ENCODE measurements around the gene GPR27.

Gene GPR27

GRCh38 chr3:71786217-71786549 is 32.5 kb downstream of the GPR27 start:
- DNase-seq (ENCODE audit: low read depth in 2 of 2), result no peak

GRCh38 chr3:71786551-71786950 is 32.9 kb downstream of the GPR27 start:
- no peak for DNase-seq (ENCODE audit: low read depth in 2 of 2)

GRCh38 chr3:71787851-71788405 is 34.3 kb downstream of the GPR27 start:
- DNase-seq (ENCODE audit: low read depth in 2 of 2), result no peak

GRCh38 chr3:71789922-71790321 is 36.3 kb downstream of the GPR27 start:
- no peak for DNase-seq (ENCODE audit: low read depth in 2 of 2)

GRCh38 chr3:71791634-71792033 is 38.0 kb downstream of the GPR27 start:
- no peak for DNase-seq (ENCODE audit: low read depth in 2 of 2)

- no peak for DNase-seq (ENCODE audit: low read depth in 2 of 2)
These were observed 42.6 kb downstream of the GPR27 start for GRCh38 chr3:71796290-71796689.

GRCh38 chr3:71797455-71797854 is 43.8 kb downstream of the GPR27 start:
- DNase-seq (ENCODE audit: low read depth in 2 of 2), result no peak

- no peak for DNase-seq (ENCODE audit: low read depth in 2 of 2)
These were observed 46.4 kb downstream of the GPR27 start for GRCh38 chr3:71800023-71800422.

GRCh38 chr3:71801986-71802385 is 48.3 kb downstream of the GPR27 start:
- DNase-seq (ENCODE audit: low read depth in 2 of 2), result no peak

GRCh38 chr3:71803248-71803647 is 49.6 kb downstream of the GPR27 start:
- DNase-seq (ENCODE audit: low read depth in 2 of 2), result no peak

GRCh38 chr3:71805199-71805598 is 51.5 kb downstream of the GPR27 start:
- no peak for DNase-seq (ENCODE audit: low read depth in 2 of 2)

GRCh38 chr3:71805691-71806090 is 52.0 kb downstream of the GPR27 start:
- DNase-seq (ENCODE audit: low read depth in 2 of 2), result no peak
